ENCODE data around the gene FAM169A. TPM values are rescaled to one million over a fixed set of nuclear protein-coding genes. Genes with fewer than 3 reads are reported as not detected.

The FAM169A gene
- total RNA-seq, 1 experiment from 2014 or later: 63.1 TPM

- no peaks in the 10 kb centered on the region for H3K9me3 ChIP-seq (ENCODE audit: control insufficient read depth, low read depth, low read length)
- Mint-ChIP-seq H3K27ac (peak overlapping the region; percentile 97 to 99 (median 99)), H3K9me3 (no peaks in the 10 kb centered on the region), H3K36me3 (ENCODE audit: insufficient read depth in 1 of 3, low read depth in 3 of 3) (peaks cover 18 to 43% (median 35%) of the 10 kb centered on the region in 3 experiments), H3K4me3 (peak overlapping the region; percentile 99 to 100), H3K27me3 (ENCODE audit: low read depth) (no peaks in the 10 kb centered on the region), H3K4me1 (peaks cover 10 to 15% of the 10 kb centered on the region in 2 experiments)
- H3K79me2 ChIP-seq (ENCODE audit: insufficient read depth, low read length): peaks cover 15% of the 10 kb centered on the region; the same call in 1 of the 2 replicates
- no peaks in the 10 kb centered on the region for H4K20me1 ChIP-seq (ENCODE audit: control insufficient read depth, insufficient read depth, insufficient read length)
- no peak overlapping the region for H4K91ac ChIP-seq (ENCODE audit: insufficient read length, low read depth, low read length)
- H3K79me1 ChIP-seq (ENCODE audit: insufficient read depth, low read depth, low read length, poor library complexity, severe bottlenecking): peaks cover 7% of the 10 kb centered on the region
- no peak for DNase-seq
- H2BK5ac ChIP-seq (ENCODE audit: insufficient read length, low read length): no peak overlapping the region
- peak overlapping the region; percentile 97 for H3K4me2 ChIP-seq (ENCODE audit: insufficient read depth, insufficient read length, low read length)
- H3K18ac ChIP-seq (ENCODE audit: insufficient read length, low read depth, low read length): no peak overlapping the region
- no peak overlapping the region for H4K5ac ChIP-seq (ENCODE audit: insufficient read length, low read depth, low read length)
- H3K23ac ChIP-seq (ENCODE audit: insufficient read length, low read depth, low read length): no peak overlapping the region
- peak overlapping the region; percentile 60 for H3K9ac ChIP-seq (ENCODE audit: extremely low read depth, insufficient read length, low read length)
- TF ChIP-seq CTCF (conservative IDR thresholded peaks at IDR 0.05): no peak
- WGBS (ENCODE audit: extremely low coverage, insufficient read length, low lambda C conversion rate): no CpG with 5 or more reads among the region's 9 CpGs
- no peak overlapping the region for H2AFZ ChIP-seq (ENCODE audit: low read length)
- no peak overlapping the region for H2BK120ac ChIP-seq (ENCODE audit: low read depth, low read length, poor library complexity, severe bottlenecking)
- H2BK15ac ChIP-seq (ENCODE audit: low read depth, low read length): no peak overlapping the region
- no peak overlapping the region for H3T11ph ChIP-seq (ENCODE audit: low read length)
- no peak overlapping the region for H2AK5ac ChIP-seq (ENCODE audit: insufficient read length, low read length)
- H3K27me3 ChIP-seq (ENCODE audit: insufficient read depth, low read length): no peaks in the 10 kb centered on the region
- no peak overlapping the region for H3K14ac ChIP-seq (ENCODE audit: insufficient read depth, low read length)
- H3K4ac ChIP-seq (ENCODE audit: low read depth, low read length): no peak overlapping the region
- H3K4me1 ChIP-seq (ENCODE audit: insufficient read depth, low read length): no peaks in the 10 kb centered on the region
- H2BK12ac ChIP-seq (ENCODE audit: insufficient read length, low read depth, low read length): no peak overlapping the region
- H2BK20ac ChIP-seq (ENCODE audit: low read depth, low read length, poor library complexity, severe bottlenecking): no peak overlapping the region
- H4K8ac ChIP-seq (replicated peaks; ENCODE audit: insufficient read length, low read depth, low read length): no peak overlapping the region
- no peak overlapping the region for H3K56ac ChIP-seq (ENCODE audit: insufficient read length, low read depth, low read length)
- H3K23me2 ChIP-seq (ENCODE audit: insufficient read length, low read depth, low read length, poor library complexity, severe bottlenecking): peaks cover 3% of the 10 kb centered on the region
- H3K27ac ChIP-seq (ENCODE audit: insufficient read length, low read depth, low read length): no peak overlapping the region
Observed at GRCh38 chr5:74767579-74767913, 98.6 kb downstream of the FAM169A start.
